Prostate gland (tissue), 2 donors: Measurements from ENCODE around the gene RBM33. TPM values are rescaled to one million over a fixed set of nuclear protein-coding genes. Genes with fewer than 3 reads are reported as not detected.
"Not testable (repeated sequence)": the region's sequence is repeated elsewhere in the genome, so short reads cannot be mapped to it uniquely, and the experiment has no call there.

ENCODE experiments used
- DNase-seq: peaks from one replicate; pipeline ENCODE4 v3.0.0-alpha.2; 2019; ENCODE audit warnings: low spot score
- H3K27ac ChIP-seq, 2 donors: fragments of 200-600 bp; sonication (generic); 2 replicates each; pipeline ENCODE4 v1.5.1; 2017 to 2019
- H3K27me3 ChIP-seq: fragments of 200-600 bp; sonication (generic); replicated peaks from 2 replicates; pipeline ENCODE4 v1.5.1; 2019; ENCODE audit not compliant: insufficient read depth
- H3K36me3 ChIP-seq, 2 donors: fragments of 200-600 bp; sonication (generic); 1 replicate in 1 of 2; 2 replicates in 1 of 2; pipeline versions ENCODE4 v1.5.1 to v1.8.1; 2017 to 2019
- H3K4me1 ChIP-seq: fragments of 200-600 bp; sonication (generic); replicated peaks from 2 replicates; pipeline ENCODE4 v1.5.1; 2019
- H3K4me3 ChIP-seq, 2 donors: fragments of 200-600 bp; sonication (generic); 2 replicates each; pipeline ENCODE4 v1.5.1; 2017 to 2019
- H3K9me3 ChIP-seq: fragments of 200-600 bp; sonication (generic); 2 replicates; pipeline ENCODE4 v1.5.1; 2017
- POLR2A ChIP-seq: fragments of 450-650 bp; IDR thresholded peaks from one replicate; pipeline ENCODE4 v1.6.1; 2016; ENCODE audit warnings: antibody characterized with exemption, mild to moderate bottlenecking
- POLR2AphosphoS5 ChIP-seq: sonication (generic); formaldehyde crosslinking; IDR thresholded peaks from one replicate; pipeline ENCODE4 v1.6.1; 2017; ENCODE audit warnings: antibody characterized with exemption
- WGBS: methylation state at CpG from one replicate; pipeline ENCODE4 v1.1.5; 2018; 5-methylcytosine and 5-hydroxymethylcytosine counted together
- intact Hi-C: fragments of 100-400 bp; cut with DNase I; formaldehyde crosslinking; loops from one replicate; pipeline ENCODE4 v1.14.2; 2022
- total RNA-seq, 2 donors: library from RNA; depleted of rRNA; stranded (reverse); fragments of >200 nt; gene quantifications; one replicate each; pipeline ENCODE4 v1.1.0, GENCODE V29; 2016
- TF ChIP-seq, protein P1 (sequence below), 4 experiments: fragments of 200-600 bp in 2 of 4; fragments of 450-650 bp in 2 of 4; sonication (generic) in 2 of 4; IDR thresholded peaks; 1 replicate in 3 of 4; 2 replicates in 1 of 4; pipeline ENCODE4 v1.5.1; 2016 to 2019; ENCODE audit warnings: antibody characterized with exemption in 4 of 4, mild to moderate bottlenecking in 2 of 4, moderate library complexity in 2 of 4

RBM33 gene
- total RNA-seq, 2 donors from 2014 or later: 33.2 to 82.9 TPM

DNA sequence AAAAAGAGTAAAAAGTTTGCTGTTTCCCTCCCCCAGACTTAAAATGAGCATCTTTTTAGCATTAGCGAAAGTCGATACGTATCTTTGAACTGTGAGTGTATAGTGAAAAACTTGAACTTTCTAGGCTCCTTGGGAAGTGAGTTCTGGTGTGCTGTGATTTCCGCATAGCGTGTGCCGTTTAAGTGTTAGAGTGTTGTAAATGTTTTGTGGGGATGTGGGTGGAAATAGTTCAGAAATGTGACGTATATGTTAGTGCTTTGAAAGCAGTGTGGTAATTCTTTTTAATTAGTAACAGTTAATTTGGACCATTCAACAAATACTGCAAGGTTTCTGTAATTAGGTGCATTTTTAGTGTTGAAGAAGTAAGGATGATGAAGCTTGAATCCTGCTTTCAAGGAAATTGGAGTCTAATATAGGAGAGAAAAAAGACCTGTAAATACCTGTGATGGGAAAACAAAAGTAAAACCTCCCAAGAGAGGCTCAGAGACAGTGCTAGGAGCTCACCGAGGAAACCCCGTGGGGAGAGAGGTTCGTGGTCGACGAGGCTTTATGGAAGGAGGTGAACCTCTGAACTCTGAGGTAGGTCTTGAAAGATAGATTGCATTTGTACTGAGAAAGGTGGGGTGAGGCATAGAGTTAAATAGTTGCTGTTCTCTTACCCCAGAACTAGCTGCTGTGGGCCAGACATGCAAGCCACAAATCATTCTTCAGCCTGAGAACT is 40.8 kb downstream of the RBM33 start:
- Histone ChIP-seq H3K9me3 (no peaks in the 10 kb centered on the region), H3K4me3 (no peak overlapping the region), H3K27ac (no peak overlapping the region), H3K36me3 (no peaks in the 10 kb centered on the region), H3K27me3 (no peaks in the 10 kb centered on the region), H3K4me1 (no peaks in the 10 kb centered on the region)
- no peak for DNase-seq
- intact Hi-C loops: no loop called here
- TF ChIP-seq POLR2A (no peak), POLR2AphosphoS5 (no peak)
- TF ChIP-seq, protein P1, sequence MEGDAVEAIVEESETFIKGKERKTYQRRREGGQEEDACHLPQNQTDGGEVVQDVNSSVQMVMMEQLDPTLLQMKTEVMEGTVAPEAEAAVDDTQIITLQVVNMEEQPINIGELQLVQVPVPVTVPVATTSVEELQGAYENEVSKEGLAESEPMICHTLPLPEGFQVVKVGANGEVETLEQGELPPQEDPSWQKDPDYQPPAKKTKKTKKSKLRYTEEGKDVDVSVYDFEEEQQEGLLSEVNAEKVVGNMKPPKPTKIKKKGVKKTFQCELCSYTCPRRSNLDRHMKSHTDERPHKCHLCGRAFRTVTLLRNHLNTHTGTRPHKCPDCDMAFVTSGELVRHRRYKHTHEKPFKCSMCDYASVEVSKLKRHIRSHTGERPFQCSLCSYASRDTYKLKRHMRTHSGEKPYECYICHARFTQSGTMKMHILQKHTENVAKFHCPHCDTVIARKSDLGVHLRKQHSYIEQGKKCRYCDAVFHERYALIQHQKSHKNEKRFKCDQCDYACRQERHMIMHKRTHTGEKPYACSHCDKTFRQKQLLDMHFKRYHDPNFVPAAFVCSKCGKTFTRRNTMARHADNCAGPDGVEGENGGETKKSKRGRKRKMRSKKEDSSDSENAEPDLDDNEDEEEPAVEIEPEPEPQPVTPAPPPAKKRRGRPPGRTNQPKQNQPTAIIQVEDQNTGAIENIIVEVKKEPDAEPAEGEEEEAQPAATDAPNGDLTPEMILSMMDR (IDR thresholded peaks at IDR 0.05): no peak
- 89% methylated on average over 12 of the region's 12 CpGs for WGBS

DNA sequence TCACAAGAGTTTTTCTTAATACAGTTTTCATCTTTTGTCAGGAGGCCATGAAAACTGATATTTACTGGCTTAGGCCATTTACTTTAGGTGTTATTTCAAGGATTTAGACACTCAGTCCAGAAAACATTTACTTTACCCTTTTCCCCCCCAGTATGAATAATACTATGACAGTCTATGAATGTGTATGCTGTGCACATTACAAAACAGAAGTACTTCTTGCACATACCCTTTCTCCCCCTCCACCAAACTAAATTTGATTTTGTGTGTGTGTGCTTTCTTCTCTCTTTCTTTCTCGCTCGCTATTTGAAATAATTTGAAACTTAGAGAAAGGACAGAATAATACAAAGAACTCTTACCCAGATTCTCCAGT is 41.3 kb downstream of the RBM33 start:
- Histone ChIP-seq H3K27ac (no peak overlapping the region), H3K27me3 (no peaks in the 10 kb centered on the region), H3K9me3 (no peaks in the 10 kb centered on the region), H3K4me1 (no peaks in the 10 kb centered on the region), H3K4me3 (no peak overlapping the region), H3K36me3 (no peaks in the 10 kb centered on the region)
- WGBS: 88% methylated on average over 2 of the region's 2 CpGs
- TF ChIP-seq POLR2AphosphoS5 (no peak), POLR2A (no peak)
- TF ChIP-seq, protein P1 (IDR thresholded peaks at IDR 0.05): no peak
- intact Hi-C loops: no loop called here
- DNase-seq: no peak

DNA sequence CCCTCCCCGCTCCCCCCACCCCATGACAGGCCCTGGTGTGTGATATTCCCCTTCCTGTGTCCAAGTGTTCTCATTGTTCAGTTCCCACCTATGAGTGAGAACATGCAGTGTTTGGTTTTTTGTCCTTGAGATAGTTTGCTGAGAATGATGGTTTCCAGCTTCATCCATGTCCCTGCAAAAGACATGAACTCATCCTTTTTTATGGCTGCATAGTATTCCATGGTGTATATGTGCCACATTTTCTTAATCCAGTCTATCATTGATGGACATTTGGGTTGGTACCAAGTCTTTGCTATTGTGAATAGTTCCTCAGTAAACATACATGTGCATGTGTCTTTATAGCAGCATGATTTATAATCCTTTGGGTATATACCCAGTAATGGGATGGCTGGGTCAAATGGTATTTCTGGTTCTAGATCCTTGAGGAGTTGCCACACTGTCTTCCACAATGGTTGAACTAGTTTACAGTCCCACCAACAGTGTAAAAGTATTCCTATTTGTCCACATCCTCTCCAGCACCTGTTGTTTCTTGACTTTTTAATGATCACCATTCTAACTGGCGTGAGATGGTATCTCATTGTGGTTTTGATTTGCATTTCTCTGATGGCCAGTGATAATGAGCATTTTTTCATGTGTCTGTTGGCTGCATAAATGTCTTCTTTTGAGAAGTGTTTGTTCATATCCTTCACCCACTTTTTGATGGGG is 42.3 kb downstream of the RBM33 start:
- H3K27ac ChIP-seq, H3K4me1 ChIP-seq, DNase-seq, H3K36me3 ChIP-seq, H3K9me3 ChIP-seq, H3K27me3 ChIP-seq, H3K4me3 ChIP-seq, intact Hi-C loops: not testable (repeated sequence)
- 50% methylated on average over 2 of the region's 2 CpGs for WGBS

DNA sequence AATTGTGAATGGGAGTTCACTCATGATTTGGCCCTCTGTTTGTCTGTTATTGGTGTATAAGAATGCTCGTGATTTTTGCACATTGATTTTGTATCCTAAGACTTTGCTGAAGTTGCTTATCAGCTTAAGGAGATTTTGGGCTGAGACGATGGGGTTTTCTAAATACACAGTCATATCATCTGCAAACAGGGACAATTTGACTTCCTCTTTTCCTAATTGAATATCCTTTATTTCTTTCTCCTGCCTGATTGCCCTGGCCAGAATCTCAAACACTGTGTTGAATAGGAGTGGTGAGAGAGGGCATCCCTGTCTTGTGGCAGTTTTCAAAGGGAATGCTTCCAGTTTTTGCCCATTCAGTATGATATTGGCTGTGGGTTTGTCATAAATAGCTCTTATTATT is 43.8 kb downstream of the RBM33 start:
- 92% methylated on average over 2 of the region's 2 CpGs for WGBS
- intact Hi-C loops: not testable (repeated sequence)

DNA sequence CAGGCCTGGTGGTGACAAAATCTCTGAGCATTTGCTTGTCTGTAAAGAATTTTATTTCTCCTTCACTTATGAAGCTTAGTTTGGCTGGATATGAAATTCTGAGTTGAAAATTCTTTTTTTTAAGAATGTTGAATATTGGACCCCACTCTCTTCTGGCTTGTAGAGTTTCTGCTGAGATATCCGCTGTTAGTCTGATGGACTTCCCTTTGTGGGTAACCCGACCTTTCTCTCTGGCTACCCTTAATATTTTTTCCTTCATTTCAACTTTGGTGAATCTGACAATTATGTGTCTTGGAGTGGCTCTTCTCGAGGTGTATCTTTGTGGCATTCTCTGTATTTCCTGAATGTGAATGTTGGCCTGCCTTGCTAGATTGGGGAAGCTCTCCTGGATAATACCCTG is 46.2 kb downstream of the RBM33 start:
- H3K9me3 ChIP-seq, H3K36me3 ChIP-seq, DNase-seq, H3K4me1 ChIP-seq, H3K27me3 ChIP-seq, H3K4me3 ChIP-seq, intact Hi-C loops, H3K27ac ChIP-seq: not testable (repeated sequence)
- 91% methylated on average over 3 of the region's 3 CpGs for WGBS

More for the DNA sequence above, 43.8 kb downstream of the RBM33 start:
- not testable (repeated sequence) for H3K9me3 ChIP-seq, H3K4me1 ChIP-seq, DNase-seq, H3K36me3 ChIP-seq, H3K27me3 ChIP-seq, H3K27ac ChIP-seq, H3K4me3 ChIP-seq

DNA sequence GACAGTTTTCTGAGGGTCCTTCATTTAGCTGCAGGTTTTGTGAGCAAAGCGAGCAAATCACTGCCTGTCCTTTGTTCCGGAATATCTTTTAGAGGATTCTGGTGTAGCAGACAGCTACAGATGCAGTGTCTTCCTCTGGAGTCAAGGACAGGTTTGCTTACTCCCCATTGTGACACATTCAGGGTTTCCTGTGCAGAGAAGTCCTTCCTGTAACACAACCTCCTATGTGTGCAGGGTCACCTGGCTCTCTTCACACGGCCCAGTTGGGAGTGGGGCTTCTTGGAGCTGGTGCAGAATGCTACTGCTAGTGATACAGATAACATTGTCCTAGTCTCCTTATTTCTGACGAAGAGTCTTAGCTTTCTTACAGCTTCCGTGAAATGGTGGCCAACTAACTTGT is 47.9 kb downstream of the RBM33 start:
- DNase-seq: no peak
- no peaks in the 10 kb centered on the region for H3K9me3 ChIP-seq
- H3K27ac ChIP-seq: no peak overlapping the region
- intact Hi-C loops: no loop called here
- no peak overlapping the region for H3K4me3 ChIP-seq
- WGBS: 81% methylated on average over 5 of the region's 5 CpGs
- TF ChIP-seq, protein P1 (IDR thresholded peaks at IDR 0.05): no peak
- TF ChIP-seq POLR2A (no peak), POLR2AphosphoS5 (no peak)
- H3K4me1 ChIP-seq: no peaks in the 10 kb centered on the region
- H3K36me3 ChIP-seq: no peaks in the 10 kb centered on the region
- H3K27me3 ChIP-seq: no peaks in the 10 kb centered on the region
